GM19372 (cell line): ENCODE data around the gene VWCE.

Experiments used
- ATAC-seq: cut with Tn5 transposase; IDR thresholded peaks from one replicate; pipeline ENCODE4 v1.9.1; 2021; ENCODE audit warnings: mild to moderate bottlenecking, low read depth, moderate library complexity; ENCODE audit not compliant: unreplicated experiment

VWCE gene

GRCh38 chr11:61331651-61332050 lies 36.5 kb upstream of the VWCE start:
- ATAC-seq: no peak

DNA sequence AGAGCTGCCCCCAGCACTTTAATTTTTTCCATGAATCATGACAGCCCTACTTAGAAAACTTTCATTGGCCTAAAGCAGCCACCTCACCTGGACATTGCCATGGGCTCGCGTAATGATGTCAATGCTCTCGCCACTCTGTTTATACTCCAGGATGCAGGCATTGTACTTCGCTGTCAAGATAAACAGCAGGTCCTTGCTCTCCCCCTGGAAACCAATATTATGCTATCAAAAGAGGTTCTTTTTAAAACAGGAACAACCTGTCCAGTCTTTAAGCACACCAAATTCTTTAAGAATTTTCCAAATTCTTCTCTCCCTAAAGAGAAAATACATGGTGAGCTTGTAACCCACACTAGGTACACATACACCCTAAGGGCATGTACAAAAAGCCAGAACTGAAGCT lies 34.8 kb upstream of the VWCE start:
- ATAC-seq: no peak

DNA sequence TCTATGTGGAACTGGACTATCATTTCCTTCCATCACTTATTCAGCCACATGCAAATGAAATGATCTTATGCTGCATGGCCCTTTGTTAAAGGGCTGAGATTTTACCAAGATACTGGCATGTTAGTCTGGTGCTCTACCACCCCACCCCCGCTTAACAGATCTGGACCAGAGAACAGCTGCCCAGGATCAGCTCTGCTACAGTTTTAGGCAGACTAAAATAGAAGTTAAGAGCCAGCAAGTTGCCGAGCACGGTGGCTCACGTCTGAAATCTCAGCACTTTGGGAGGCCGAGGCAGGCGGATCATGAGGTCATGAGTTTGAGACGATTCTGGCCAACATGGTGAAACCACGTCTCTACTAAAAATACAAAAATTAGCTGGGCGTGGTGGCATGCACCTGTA lies 33.2 kb upstream of the VWCE start:
- ATAC-seq: no peak

DNA sequence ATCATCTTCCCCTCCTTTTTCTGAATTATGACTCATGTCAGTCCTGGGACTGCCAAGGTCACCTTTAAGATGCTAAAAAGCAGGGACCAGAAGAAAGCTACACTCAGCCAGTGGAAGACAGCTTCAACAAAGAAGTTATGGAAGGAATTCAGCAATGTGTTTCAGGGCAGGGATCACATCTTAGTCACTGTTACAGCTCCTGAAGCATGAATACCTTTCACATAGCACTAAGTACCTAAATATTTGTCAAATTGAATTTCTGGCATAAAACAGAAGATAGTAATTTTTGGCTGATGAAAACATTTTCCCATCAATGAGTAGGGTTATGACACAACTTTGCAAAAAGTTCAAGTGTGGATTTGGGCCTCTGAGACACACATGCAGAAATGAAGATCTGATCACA lies 32.6 kb upstream of the VWCE start:
- no peak for ATAC-seq

DNA sequence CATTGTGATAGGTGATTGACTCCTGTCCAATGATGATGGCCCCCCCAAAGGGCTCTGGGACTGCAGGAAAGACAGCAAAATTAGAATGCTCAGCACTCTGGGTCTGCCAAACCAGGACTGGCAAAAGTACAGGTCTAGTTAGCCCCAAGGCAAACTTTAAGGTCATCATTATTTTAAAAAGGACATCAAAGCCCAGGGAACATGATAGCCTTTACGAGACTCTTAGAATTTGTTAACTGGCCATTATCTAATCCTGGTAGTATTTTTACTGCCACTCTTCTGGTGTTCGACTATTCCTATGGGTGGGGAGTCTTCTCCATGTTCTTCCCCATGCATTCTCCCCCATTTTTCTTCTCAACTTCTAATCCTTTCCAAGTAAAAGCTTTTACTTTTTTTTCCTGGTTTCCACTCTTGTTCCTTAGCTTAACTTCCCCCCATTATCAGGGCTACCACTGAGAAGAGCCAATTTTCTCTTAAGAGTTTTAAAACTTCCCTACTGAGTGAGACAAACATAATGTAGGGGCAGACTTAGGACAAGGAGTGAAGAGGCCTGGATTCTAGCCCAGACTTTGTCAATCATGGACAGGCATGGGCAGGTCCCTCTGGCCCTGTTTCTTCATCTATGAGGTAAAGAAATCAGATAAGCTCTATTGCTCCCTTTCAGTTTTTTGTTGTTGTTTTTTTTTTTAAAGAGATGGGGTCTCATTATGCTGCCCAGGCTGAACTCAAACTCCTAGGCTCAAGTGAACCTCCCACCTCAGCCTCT lies 30.7 kb upstream of the VWCE start:
- ATAC-seq: no peak

DNA sequence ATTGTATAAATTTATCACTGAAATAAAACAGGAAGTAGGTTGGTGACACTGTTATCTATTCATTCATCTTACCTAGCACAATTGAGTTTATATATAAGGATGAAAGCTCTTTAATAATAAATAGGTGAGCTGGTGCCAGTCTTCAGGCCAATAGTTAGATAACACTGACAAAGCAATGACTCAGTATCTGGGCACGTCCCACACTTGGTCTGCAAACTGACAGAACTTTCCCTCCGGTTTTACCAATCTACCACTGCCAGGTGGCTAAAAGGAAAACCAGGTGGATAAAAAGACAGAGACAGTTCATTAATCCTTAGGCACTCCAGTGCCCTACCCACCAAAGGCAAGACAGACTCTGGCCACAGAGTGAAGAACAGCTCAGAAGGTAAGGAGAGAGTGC lies 20.1 kb upstream of the VWCE start:
- ATAC-seq: no peak

- no peak for ATAC-seq
These were observed 15.6 kb upstream of the VWCE start for GRCh38 chr11:61310749-61311148.

- ATAC-seq: no peak
These were observed 14.6 kb upstream of the VWCE start for GRCh38 chr11:61309739-61310138.

DNA sequence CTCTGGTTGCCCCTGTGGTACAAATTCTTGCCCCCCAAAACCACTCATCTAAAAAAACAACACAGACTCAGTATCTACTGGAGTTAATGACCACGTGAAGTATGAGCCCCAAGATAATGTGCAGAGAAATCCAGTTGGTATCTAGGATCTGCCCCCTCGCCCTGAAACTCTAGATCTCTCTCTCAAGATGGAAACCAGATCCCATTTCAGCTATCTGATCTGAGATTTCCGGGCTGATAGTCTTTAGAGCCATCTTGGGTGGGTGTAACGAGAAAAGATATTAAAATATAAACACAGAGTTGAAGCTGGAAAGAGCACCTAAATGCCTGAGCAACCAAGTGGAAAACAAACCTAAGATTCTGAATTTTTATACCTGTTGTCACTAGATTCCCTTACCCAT lies 14.0 kb upstream of the VWCE start:
- ATAC-seq: no peak

- no peak for ATAC-seq
These were observed 12.2 kb upstream of the VWCE start for GRCh38 chr11:61307354-61307753.

- no peak for ATAC-seq
These were observed 11.1 kb upstream of the VWCE start for GRCh38 chr11:61306221-61306620.

DNA sequence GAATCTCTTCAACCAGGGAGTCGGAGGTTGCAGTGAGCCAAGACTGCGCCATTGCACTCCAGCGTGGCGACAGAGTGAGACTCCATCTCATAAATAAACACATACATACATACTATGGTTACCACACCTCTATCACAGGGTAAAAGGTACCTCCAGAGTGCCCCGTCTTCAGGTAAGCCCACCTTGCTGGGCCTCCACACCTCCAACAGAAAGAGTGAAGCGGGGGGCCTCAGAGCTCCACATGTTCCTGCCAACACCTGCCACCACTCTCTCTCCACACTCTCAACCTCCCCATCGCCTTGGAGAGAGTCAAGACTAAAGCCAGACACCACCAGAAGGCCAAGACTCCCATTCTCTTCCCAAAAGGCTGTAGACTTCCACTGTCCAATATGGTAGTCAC lies 10.3 kb upstream of the VWCE start:
- ATAC-seq: no peak

- no peak for ATAC-seq
These were observed 8.6 kb upstream of the VWCE start for GRCh38 chr11:61303725-61304124.

- ATAC-seq: no peak
These were observed 7.4 kb upstream of the VWCE start for GRCh38 chr11:61302550-61302949.

GRCh38 chr11:61298663-61299244 lies 3.6 kb upstream of the VWCE start:
- ATAC-seq: no peak

- no peak for ATAC-seq
These were observed 2.6 kb upstream of the VWCE start for GRCh38 chr11:61297746-61298145.

DNA sequence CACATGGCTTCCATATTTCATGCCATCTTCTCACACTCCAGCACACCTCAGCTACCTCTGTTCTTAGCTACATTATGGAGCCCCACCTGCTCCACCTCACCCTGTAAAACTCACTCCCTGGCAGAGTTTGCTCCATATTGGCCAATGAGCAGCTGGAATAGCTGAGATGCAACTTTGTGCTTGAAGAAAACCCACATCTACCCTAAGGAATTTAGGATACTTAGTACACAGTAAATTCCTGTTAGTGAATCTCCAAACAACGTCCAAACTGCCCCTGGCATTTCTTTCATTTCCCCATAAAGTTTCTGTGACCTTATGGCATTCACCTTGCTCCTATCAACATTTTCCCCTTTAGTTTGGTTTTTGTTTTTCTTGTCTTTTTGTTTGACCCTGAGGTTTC lies 2.2 kb upstream of the VWCE start:
- ATAC-seq: no peak

GRCh38 chr11:61295596-61295926 lies 445 bp upstream of the VWCE start:
- ATAC-seq: no peak

GRCh38 chr11:61293867-61294716 lies 1.0 kb downstream of the VWCE start:
- ATAC-seq: peak; percentile 39

DNA sequence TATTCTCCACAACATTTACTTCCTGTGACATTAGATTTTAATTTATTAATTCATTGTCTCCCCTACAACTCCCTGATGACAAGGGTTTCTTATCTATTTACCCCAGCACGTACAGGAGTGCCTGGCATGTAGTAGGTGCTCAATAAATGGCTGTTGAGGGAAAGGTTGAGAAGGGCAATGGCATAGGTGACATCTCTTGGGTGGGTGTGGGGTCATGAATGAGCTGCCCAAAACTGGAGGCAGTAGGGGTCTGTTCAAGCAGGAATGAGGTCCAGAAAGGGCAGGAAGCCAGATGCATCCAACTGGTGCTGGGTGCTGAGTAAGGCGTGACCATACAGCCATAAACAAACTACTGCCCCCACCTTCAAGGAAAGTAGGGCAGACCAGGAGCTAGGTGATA lies 2.8 kb downstream of the VWCE start:
- ATAC-seq: no peak

DNA sequence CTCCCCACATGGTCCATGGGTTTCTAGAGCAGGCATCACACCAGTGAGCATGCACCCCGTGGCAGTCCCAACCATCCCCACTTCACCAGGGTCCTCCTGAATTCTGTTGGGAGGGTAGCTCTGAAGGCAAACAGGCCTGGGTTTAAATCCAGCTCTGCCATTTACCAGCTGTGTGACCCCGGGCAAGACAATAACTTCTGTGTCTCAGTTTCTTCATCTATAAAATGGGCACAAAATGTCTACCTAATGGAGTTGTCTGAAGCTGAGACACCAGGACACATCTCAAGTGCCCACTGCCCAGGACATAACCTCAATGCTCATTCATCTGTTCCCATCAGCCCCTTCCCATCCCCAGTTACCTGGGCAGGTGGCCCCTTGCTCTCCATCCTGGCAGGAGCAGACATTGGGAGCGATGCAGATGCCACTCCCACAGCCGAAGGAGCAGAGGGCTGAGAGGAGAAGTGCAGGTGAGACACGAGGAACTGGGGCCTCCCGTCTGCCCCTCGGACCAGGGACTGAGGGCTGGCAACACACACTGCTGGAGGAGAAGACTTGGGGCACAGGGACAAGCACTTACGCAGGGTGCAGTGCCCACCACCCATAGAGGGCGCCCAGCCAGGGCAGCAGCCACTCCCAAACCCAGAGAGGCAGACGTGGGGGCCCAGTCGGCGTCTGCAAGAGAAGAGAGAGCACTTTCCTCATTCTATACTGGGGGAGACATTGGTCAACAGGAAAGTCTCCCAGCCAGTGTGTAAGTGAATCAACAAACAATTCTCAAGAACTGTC lies 4.0 kb downstream of the VWCE start:
- ATAC-seq: no peak
